ENCODE results near the gene KIRREL2.
A peak's percentile ranks its signal among the peaks of the same experiment; 100 is the strongest.
"Not testable (repeated sequence)": the region's sequence is repeated elsewhere in the genome, so short reads cannot be mapped to it uniquely, and the experiment has no call there.

Gene KIRREL2

GRCh38 chr19:35895911-35896642 is 39.4 kb downstream of the KIRREL2 start:
- no peak for DNase-seq

- no peak for DNase-seq
Measured at GRCh38 chr19:35896643-35897040, 39.9 kb downstream of the KIRREL2 start.

- no peak for DNase-seq
Measured at GRCh38 chr19:35897706-35898451, 41.2 kb downstream of the KIRREL2 start.

GRCh38 chr19:35898499-35898809 is 41.7 kb downstream of the KIRREL2 start:
- DNase-seq = peak in 1 of 58 donors; percentile 63

- DNase-seq = peak in 55 of 58 donors; percentile 14 to 85 (median 62)
Measured at GRCh38 chr19:35899547-35900214, 43.0 kb downstream of the KIRREL2 start.

- no peak for DNase-seq
Measured at GRCh38 chr19:35901055-35901644, 44.4 kb downstream of the KIRREL2 start.

GRCh38 chr19:35901854-35902661 is 45.3 kb downstream of the KIRREL2 start, which contains the start of gene HCST:
HCST (plus strand) TSS chr19:35902529; CDS start chr19:35902594, 65 bp downstream.
- DNase-seq = peak in 4 of 58 donors; percentile 9 to 43 (median 10)

GRCh38 chr19:35902870-35903475 is 46.3 kb downstream of the KIRREL2 start:
- DNase-seq = no peak

- DNase-seq = peak in 43 of 58 donors; percentile 11 to 69 (median 43)
Measured at GRCh38 chr19:35903550-35904179, 47.0 kb downstream of the KIRREL2 start.

GRCh38 chr19:35904311-35905068 is 47.8 kb downstream of the KIRREL2 start:
- no peak for DNase-seq

- no peak for DNase-seq
Measured at GRCh38 chr19:35905178-35905727, 48.5 kb downstream of the KIRREL2 start.

- DNase-seq = no peak
Measured at GRCh38 chr19:35907377-35907745, 50.6 kb downstream of the KIRREL2 start.

GRCh38 chr19:35908010-35908441 is 51.3 kb downstream of the KIRREL2 start, which contains the start of gene TYROBP:
TYROBP (minus strand) TSS chr19:35908295; CDS start chr19:35908228, 67 bp downstream.
- peak in 6 of 58 donors; percentile 4 to 16 (median 6) for DNase-seq

- DNase-seq = peak in 38 of 58 donors; percentile 17 to 71 (median 37)
Measured at GRCh38 chr19:35908973-35909683, 52.4 kb downstream of the KIRREL2 start.

- DNase-seq = no peak
Measured at GRCh38 chr19:35909684-35910035, 52.9 kb downstream of the KIRREL2 start.

- not testable (repeated sequence) for DNase-seq
Measured at GRCh38 chr19:35910355-35910754, 53.6 kb downstream of the KIRREL2 start.

- no peak for DNase-seq
Measured at GRCh38 chr19:35911173-35911572, 54.5 kb downstream of the KIRREL2 start.

- no peak for DNase-seq
Measured at GRCh38 chr19:35911790-35912189, 55.1 kb downstream of the KIRREL2 start.

All from anterior cingulate cortex (tissue), 58 donors.